SIG-M5 (cell line): ENCODE data around the gene R3HDM2.

ENCODE experiments used
- DNase-seq: peaks from one replicate; lab custom pipeline; 2025; lab: John Stamatoyannopoulos, UW

The R3HDM2 gene

DNA sequence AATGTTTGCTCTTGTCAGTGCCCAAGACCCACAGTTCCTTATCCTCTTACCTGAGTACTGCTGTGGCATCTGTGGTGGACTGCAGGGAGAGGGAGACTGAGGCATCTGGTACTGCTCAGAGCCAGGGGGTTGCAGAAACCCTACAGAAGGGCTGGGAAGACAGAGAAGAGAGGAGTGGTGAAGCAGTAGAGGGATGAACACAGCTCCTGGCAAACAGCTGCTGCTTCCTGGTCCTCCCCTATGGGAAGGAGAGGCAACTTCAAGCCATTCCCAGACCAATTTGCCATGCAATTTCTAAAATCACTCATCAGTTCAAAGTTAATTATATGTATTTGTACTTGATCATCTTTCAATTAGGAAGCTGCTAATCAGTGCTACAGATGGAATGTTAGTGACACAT lies 164.2 kb downstream of the R3HDM2 start:
- no peak for DNase-seq

DNA sequence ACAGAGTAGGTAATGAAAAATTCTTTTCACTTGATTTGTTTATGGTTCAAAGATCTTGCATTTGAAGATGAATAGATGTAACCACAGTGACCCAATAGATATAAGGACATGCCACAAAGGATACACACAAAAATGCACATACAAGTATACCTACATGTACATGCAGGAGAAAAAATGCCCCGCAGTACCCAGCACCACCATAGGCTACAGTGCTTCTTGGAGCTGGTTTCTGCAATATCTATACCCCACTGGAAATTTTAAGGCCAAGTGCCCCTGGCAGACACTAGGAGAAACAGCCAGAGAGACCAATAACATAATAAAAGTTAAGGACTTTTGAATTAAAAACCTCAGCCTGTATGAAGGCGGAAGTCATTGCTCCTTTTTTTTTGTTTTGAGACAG lies 167.7 kb downstream of the R3HDM2 start:
- DNase-seq: no peak

DNA sequence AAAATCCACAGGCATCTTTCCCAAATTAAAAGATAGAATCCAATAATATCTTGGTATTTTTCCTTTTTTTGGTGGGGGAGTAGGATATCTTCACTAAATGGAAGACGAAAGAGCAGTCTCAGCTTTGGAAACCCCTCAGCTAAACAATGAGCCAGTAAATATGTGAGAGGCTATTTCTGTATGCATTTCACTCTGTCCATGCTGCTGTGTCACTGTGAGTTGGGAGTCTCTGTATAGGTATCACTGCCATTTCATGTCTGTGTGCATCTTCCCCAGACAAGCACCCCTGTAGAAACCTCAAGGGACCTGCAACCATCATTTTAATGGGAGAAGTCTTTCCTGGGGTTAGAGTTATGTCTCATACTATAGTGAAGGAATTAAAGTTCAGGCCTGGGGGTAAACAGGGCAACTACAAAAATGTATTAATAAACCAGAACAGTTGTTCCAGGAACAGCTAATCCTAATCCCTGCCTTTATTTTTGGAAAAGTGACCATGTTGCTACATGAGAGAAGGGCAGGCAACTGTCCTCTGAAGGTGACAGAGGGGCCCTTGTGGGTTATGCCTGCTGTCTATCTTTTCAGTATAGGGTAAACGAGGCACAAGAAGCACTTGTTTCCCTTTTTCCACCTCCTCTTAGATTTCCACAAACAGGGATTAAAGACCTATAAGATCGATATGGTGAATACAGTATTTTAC lies 168.6 kb downstream of the R3HDM2 start:
- no peak for DNase-seq

- DNase-seq: no peak
Measured at GRCh38 chr12:57261428-57261865, 169.4 kb downstream of the R3HDM2 start.

DNA sequence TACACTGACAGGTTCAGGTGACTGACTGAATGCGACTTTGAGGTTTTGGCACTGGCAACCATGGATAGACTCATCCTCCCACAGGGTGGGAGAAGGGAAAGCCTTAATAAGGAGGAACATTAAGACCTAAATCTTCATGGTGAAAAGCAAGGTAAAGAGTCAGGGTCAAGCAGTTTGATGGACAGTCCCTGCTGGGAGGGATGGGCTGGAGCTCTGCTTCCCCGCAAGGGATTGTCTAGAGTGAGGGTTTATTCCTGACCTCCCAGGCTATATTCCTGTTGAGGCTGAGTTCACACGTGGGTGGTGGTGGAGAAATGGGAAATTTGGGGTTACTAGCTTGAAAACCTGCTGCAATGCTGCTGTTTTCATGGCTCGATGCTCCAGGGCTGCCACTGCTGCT lies 170.5 kb downstream of the R3HDM2 start:
- DNase-seq: no peak

GRCh38 chr12:57258977-57259970 lies 171.6 kb downstream of the R3HDM2 start:
- no peak for DNase-seq

GRCh38 chr12:57255916-57256315 lies 174.9 kb downstream of the R3HDM2 start:
- no peak for DNase-seq

- no peak for DNase-seq
Measured at GRCh38 chr12:57254506-57255280, 176.2 kb downstream of the R3HDM2 start.

GRCh38 chr12:57250956-57251355 lies 179.9 kb downstream of the R3HDM2 start, which contains the start of gene STAC3:
Gene STAC3 (minus strand): TSS chr12:57251187. CDS start chr12:57249636, 1,551 bp downstream.
- no peak for DNase-seq

DNA sequence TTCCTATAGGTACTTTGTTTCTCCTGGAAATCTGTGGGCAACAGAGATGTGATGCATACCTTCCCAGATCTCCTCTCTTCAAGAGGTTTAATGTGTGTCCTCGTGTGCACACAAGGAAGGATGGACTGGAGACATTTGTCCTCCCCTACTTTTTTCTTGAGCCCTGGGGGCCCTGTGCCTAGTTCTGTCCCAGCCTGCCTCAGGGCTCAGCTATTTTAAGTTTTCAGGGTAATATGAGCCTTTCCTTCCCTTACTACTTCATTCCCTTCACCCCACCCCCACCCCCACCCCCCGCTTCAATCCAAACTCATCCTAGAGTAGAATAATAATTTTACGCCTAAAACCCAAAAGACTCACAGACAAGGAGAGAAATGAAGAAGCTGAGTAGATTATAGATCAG lies 180.3 kb downstream of the R3HDM2 start:
- DNase-seq: no peak

DNA sequence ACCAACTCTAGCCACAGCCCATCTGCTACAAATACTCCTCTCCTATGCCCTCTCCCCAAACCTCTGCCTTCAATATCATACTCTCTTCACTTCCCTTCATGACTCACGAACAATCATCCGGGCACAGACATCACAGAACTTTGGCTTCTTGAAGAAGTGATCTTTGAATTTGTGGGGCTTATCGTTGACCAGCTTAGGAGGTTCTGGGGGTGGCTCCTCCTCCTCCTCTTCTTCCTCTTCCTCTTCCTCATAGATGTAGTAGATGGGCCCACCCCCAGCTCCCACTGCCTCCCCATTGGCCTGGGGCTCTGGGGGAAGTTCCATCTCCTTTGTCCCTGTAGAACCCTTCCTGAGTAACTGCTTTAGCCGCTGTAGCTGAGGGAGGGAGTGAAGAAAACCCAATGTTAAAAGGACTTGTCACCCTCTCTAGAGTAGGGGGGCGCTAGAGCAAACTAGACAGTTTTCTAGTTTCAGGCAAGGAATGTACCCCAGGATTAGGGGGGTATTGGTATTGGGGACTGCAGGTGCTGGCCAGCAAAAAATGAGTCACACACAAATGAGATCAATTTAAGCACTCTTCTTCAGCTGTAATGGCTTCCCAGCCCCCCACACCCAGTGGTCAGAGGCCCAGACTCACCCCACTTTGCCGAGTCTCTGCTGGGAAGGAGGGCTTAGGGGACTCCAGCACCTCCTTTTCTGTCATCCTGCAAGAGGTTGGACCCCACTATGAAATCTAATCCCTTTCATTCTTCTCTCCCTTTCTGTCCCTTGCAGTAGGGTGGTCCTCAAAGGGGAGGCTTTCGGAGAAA lies 181.7 kb downstream of the R3HDM2 start:
- peak; percentile 76 for DNase-seq

DNA sequence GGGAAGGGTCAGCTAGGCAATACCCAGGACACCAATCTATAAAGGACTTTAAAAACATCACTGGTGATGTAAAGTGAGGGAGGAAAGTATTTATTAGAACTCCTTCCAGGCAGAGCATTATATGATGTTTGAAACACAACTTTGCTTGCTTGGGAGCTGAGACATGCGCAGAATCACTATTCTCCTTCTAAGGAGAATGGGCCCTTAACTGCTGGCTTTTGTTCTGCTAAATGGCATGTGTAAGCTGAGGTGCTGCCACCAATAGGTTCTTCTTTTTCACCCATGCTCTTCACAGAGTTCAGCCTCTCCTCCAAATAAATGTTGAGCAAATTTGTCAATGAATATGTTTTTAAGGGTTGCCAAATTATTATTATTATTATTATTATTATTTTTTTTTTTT lies 183.8 kb downstream of the R3HDM2 start:
- DNase-seq: no peak

DNA sequence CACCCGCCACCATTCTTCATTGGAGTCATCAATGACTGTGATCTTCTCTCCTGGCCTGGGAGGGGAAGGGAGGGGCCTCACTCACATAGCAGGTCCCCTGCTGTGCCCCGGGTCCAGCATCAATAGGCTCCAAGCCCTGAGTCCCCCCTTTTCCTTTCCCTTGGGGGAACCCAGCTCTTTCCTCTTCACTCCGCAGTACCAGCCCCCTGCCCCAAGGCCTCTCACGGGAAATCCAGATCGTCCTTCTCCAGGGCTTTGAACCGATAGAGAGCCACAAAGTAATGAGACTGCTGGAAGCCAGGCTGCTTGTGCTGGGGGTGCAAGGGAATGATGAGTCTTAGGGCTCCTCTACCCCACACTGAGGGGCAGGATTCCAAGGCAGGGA lies 186.5 kb downstream of the R3HDM2 start:
- no peak for DNase-seq

DNA sequence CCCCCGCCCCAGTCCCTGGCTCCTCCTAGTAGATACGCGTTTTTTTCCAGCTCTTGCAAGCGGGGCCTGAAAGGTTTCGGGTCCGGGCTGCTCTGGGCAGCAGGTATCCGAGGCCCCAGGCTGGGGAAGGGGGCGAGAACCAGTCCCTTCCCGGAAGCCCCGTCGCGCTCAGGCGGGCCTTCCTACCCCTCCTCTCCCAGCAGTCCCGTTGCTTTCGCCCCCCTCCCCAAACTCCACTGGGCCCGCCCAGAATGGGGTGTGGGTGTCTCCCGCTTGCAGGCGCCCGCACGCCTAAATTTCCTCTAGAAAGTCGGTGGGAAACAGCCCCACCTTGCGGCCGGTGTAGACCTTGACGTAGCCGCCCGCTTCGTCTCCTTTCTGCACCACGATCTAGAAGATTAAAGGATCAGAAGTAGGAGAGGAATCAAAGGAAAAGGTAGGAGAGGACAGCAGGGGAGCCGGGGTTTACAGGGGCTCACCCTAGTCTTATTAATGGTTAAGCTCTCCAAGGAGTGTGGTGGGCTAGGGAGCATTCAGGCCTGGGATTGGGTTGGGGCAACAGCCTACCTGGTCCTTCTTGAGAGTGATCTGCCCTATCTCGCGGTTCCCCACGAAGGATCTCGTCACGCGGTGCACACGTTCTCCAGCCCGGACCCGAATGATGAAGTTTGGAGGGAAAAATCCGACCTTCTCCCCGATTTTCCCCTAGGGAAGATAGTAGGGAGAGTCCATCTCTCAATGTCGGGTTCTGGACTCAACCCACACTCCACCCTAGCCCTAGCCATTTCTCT lies 187.1 kb downstream of the R3HDM2 start:
- DNase-seq: no peak

- no peak for DNase-seq
Measured at GRCh38 chr12:57242691-57243454, 188.0 kb downstream of the R3HDM2 start.

- no peak for DNase-seq
Measured at GRCh38 chr12:57242329-57242690, 188.5 kb downstream of the R3HDM2 start.

GRCh38 chr12:57241402-57242310 lies 189.2 kb downstream of the R3HDM2 start:
- DNase-seq: no peak

- no peak for DNase-seq
Measured at GRCh38 chr12:57240926-57241401, 189.9 kb downstream of the R3HDM2 start.
